Peyer's patch (tissue), 4 donors: ENCODE results near the gene COL8A1. TPM values are rescaled to one million over a fixed set of nuclear protein-coding genes. Genes with fewer than 3 reads are reported as not detected.

Experiments
- DNase-seq, 3 donors: peaks; one replicate each; pipeline ENCODE4 v3.0.0-alpha.2; 2017 to 2019
- H3K27ac ChIP-seq, 4 donors: fragments of 200-600 bp; sonication (generic); one replicate each; pipeline ENCODE4 v1.5.1; 2016 to 2019
- H3K27me3 ChIP-seq, 2 donors: fragments of 200-600 bp; sonication (generic); one replicate each; pipeline ENCODE4 v1.5.1; 2019
- H3K36me3 ChIP-seq, 3 donors: fragments of 200-600 bp; sonication (generic); one replicate each; pipeline ENCODE4 v1.5.1; 2016 to 2019
- H3K4me1 ChIP-seq, 4 donors: fragments of 200-600 bp; sonication (generic); one replicate each; pipeline ENCODE4 v1.5.1; 2016 to 2019
- H3K4me3 ChIP-seq, 4 donors: fragments of 200-600 bp; sonication (generic); 1 replicate in 3 of 4; 2 replicates in 1 of 4; pipeline ENCODE4 v1.5.1; 2016 to 2019; ENCODE audit warnings: mild to moderate bottlenecking in 1 of 4
- H3K9me3 ChIP-seq, 4 donors: fragments of 200-600 bp; sonication (generic); one replicate each; pipeline ENCODE4 v1.5.1; 2016 to 2019; ENCODE audit warnings: mild to moderate bottlenecking in 1 of 4
- POLR2A ChIP-seq, 2 donors: fragments of 450-650 bp; IDR thresholded peaks; one replicate each; pipeline ENCODE4 v1.5.1; 2017; ENCODE audit warnings: antibody characterized with exemption in 2 of 2, mild to moderate bottlenecking in 2 of 2, moderate library complexity in 2 of 2
- total RNA-seq, 4 donors: library from RNA; depleted of rRNA; stranded (reverse); fragments of >200 nt; gene quantifications; one replicate each; pipeline ENCODE4 v1.1.0, GENCODE V29; 2016
- TF ChIP-seq, protein P1 (sequence below), 6 experiments: fragments of 450-650 bp in 4 of 6; fragments of 200-600 bp in 2 of 6; sonication (generic) in 1 of 6; IDR thresholded peaks; one replicate each; pipeline ENCODE4 v1.5.1; 2017 to 2019; ENCODE audit warnings: antibody characterized with exemption in 6 of 6, mild to moderate bottlenecking in 3 of 6, moderate library complexity in 1 of 6

COL8A1 gene
- total RNA-seq, 4 donors from 2014 or later, result 2.3 to 5.3 (median 3.3) TPM; not detected in 1

DNA sequence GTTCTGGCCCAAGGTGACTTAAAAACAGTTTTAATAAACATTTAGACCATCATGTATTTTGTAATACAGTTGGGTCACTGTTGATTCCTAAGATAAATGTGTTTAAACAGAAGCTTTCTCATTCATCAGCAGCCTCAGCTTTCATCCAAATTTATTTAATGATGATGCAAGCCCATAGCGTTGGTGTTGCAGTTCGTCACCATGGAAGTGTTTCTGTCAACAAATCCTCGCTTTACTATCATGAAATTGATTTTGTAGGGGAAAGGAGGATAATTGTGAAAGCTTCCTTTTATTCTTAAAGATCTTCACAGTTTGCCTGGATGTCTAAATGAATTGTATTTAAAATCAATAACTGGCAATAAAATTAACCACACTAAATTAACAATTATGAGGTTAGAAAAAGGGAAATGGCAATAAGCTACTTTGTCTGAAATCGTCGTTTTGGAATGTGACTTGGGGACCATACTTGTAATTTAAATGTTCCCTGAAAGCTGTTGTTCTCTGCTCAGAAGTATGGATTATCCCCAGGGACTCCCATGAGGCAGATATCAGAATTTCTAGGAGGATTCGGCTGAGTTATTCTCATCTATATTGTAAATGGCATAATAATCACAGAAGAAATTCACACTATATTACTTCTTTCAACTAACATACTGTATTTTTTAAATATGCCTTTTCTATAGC, 208.2 kb downstream of the COL8A1 start:
- no peak for DNase-seq
- TF ChIP-seq, protein P1, sequence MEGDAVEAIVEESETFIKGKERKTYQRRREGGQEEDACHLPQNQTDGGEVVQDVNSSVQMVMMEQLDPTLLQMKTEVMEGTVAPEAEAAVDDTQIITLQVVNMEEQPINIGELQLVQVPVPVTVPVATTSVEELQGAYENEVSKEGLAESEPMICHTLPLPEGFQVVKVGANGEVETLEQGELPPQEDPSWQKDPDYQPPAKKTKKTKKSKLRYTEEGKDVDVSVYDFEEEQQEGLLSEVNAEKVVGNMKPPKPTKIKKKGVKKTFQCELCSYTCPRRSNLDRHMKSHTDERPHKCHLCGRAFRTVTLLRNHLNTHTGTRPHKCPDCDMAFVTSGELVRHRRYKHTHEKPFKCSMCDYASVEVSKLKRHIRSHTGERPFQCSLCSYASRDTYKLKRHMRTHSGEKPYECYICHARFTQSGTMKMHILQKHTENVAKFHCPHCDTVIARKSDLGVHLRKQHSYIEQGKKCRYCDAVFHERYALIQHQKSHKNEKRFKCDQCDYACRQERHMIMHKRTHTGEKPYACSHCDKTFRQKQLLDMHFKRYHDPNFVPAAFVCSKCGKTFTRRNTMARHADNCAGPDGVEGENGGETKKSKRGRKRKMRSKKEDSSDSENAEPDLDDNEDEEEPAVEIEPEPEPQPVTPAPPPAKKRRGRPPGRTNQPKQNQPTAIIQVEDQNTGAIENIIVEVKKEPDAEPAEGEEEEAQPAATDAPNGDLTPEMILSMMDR (IDR thresholded peaks at IDR 0.05), result no peak
- TF ChIP-seq POLR2A (IDR thresholded peaks at IDR 0.05), result no peak
- H3K27me3 ChIP-seq, result no peaks in the 10 kb centered on the region
- H3K9me3 ChIP-seq, result no peaks in the 10 kb centered on the region
- no peaks in the 10 kb centered on the region for H3K4me1 ChIP-seq
- no peak overlapping the region for H3K4me3 ChIP-seq
- peak overlapping the region in 3 of 4 donors; percentile 22 to 73 (median 26) for H3K27ac ChIP-seq
- no peaks in the 10 kb centered on the region for H3K36me3 ChIP-seq

DNA sequence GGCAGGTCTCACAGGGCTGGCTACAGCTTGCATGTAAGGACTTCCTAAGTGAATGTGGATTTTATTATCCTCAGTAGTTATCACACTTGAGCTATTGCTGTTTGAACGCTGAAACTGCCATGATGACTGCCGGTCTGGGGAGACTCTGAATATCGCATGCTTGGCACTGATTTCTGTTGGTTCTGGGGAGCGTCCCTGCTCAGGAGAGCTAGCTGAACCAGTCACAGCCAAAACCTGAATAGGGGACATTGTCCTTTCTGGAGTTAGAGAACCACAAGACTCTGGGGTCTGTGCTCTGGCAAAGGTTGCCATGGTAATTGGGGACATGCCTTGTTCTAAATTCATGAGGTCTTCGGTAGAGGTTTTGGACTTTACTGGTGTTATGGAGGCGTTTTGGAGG, 210.0 kb downstream of the COL8A1 start:
- DNase-seq, result no peak
- Histone ChIP-seq H3K27ac (peak overlapping the region in 2 of 4 donors; percentile 32 to 73), H3K9me3 (no peaks in the 10 kb centered on the region), H3K36me3 (no peaks in the 10 kb centered on the region), H3K4me3 (no peak overlapping the region), H3K27me3 (no peaks in the 10 kb centered on the region), H3K4me1 (no peaks in the 10 kb centered on the region)
- TF ChIP-seq POLR2A (IDR thresholded peaks at IDR 0.05), result no peak
- TF ChIP-seq, protein P1 (IDR thresholded peaks at IDR 0.05), result no peak

Other genes with a start within 250 kb of the COL8A1 start
- 1 to 10 TPM; 1.3 to 9.9 (median 2.3) TPM for gene CMSS1, start 179.3 kb downstream of the COL8A1 start, total RNA-seq